Measurements from ENCODE around the gene RASD2.

GRCh38 chr22:35519306-35520000 is 21.2 kb upstream of the RASD2 start:
- TF ChIP-seq POLR2A (IDR thresholded peaks at IDR 0.05; ENCODE audit: extremely low read depth, insufficient read length) (no peak), CTCF (IDR thresholded peaks at IDR 0.05; ENCODE audit: low read depth, low read length) (no peak), MAX (IDR thresholded peaks at IDR 0.05; ENCODE audit: low read depth, low read length) (no peak)

Measured in NB4 (cell line).